HG03469 (cell line): ENCODE data around the gene LAMTOR3.
"Not testable (repeated sequence)": the region's sequence is repeated elsewhere in the genome, so short reads cannot be mapped to it uniquely, and the experiment has no call there.

ENCODE experiments used
- ATAC-seq: cut with Tn5 transposase; IDR thresholded peaks from one replicate; pipeline ENCODE4 v1.9.1; 2021; ENCODE audit warnings: mild to moderate bottlenecking, moderate library complexity, moderate number of reproducible peaks; ENCODE audit not compliant: unreplicated experiment

Gene LAMTOR3

DNA sequence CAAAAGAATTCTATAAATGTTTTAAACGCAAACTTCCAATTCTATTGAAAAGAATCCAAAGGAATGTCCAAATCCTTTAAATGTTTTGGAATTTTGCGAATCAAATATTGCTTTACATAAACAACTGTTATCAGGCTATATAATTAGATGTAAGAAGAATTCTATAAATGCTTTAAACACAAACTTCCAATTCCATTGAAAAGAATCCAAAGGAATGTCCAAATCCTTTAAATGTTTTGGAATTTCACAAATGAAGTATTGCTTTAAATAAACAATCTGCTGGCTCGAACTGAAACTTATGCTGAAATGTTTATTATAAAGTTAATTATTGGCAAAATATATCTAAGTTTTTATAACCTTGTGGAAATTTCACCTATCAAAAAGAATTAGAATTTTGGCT is 61.5 kb downstream of the LAMTOR3 start:
- ATAC-seq: no peak

DNA sequence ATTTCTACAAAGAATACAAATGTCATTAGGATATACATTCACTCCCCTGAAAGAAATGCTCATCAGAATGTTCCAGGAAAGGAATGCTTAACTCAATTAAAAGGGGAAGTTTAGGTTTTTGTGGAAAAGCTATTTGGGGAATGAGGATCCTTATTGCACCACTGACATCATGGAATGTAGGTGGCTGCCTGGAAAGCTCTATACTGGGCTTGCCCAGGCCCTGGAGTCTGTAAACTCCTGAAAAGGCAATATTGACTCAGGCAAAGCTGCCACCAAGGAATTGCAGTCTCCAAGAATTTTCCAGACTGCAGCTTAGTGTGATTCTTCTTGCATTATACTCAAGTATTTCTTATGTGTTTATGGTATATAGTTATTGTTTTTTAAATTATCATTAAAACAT is 61.9 kb downstream of the LAMTOR3 start:
- no peak for ATAC-seq

DNA sequence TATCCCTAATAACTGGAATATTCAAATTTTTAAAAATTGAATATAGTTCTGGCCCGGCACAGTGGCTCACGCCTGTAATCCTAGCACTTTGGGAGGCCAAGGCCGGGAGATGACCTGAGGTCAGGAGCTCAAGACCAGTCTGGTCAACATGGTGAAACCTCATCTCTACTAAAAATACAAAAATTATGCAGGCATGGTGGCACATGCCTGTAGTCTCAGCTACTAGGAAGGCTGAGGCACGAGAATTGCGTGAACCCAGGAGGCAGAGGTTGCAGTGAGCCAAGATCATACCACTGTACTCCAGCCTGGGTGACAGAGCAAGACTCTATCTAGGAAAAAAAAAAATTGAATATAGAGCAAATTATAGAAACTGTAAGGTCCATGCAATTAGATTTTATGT is 64.2 kb downstream of the LAMTOR3 start:
- not testable (repeated sequence) for ATAC-seq

DNA sequence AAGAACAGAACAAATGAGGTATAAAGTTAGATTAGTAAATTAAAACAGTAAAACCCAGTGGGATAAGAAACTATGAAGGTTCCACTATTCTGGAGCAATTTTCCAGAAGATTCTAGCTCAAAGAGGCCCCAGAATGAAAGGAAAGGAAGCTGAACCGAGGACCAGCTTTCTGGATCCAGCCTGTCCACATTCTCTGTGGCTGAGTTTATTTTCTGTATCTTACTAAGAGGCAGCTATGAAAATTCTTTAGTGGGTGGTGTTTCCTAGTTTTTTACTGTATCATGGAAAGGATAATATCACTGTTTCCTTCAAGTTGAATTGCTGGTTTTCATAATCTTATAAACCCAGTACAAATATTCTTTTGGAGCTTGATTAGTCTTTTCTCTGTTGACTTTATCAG is 65.8 kb downstream of the LAMTOR3 start:
- ATAC-seq: no peak
